Immature natural killer cell (primary cell): ENCODE data around the gene GRXCR1. TPM values are rescaled to one million over a fixed set of nuclear protein-coding genes. Genes with fewer than 3 reads are reported as not detected.

Source experiments
- polyA plus RNA-seq, 3 donors: library from polyadenylated mRNA; unstranded; fragments of 300-500 nt; fragmentation: Illumina TruSeq; gene quantifications; one replicate each; pipeline ENCODE4 v1.2.3, GENCODE V29; 2021

Gene GRXCR1
- polyA plus RNA-seq, 3 donors from 2014 or later = not detected

Other genes starting within 250 kb of the GRXCR1 start
- 10 to 100 TPM; 15.3 to 23.0 (median 18.1) TPM for gene ATP8A1, start 235.6 kb upstream of the GRXCR1 start, polyA plus RNA-seq